Gastrocnemius medialis (tissue), 4 donors: ENCODE results near the gene SLC4A3. TPM values are rescaled to one million over a fixed set of nuclear protein-coding genes. Genes with fewer than 3 reads are reported as not detected.

Experiments used
- ATAC-seq, 2 donors: fragments of 150-250 bp; one replicate each; pipeline ENCODE4 v1.9.1; 2016
- DNase-seq, 2 donors: peaks; one replicate each; pipeline ENCODE4 v3.0.0-alpha.2; 2019
- H3K27ac ChIP-seq, 4 donors: fragments of 200-600 bp; sonication (generic); 1 replicate in 1 of 4; 2 replicates in 3 of 4; pipeline ENCODE4 v1.5.1; 2016 to 2018; ENCODE audit warnings: mild to moderate bottlenecking in 2 of 4, moderate library complexity in 1 of 4
- H3K27me3 ChIP-seq, 3 donors: fragments of 200-600 bp; sonication (generic) in 2 of 3; 1 replicate in 1 of 3; 2 replicates in 2 of 3; pipeline versions ENCODE4 v1.5.1 to v1.6.0; 2016 to 2019; ENCODE audit warnings: mild to moderate bottlenecking in 1 of 3, moderate library complexity in 1 of 3
- H3K36me3 ChIP-seq, 2 donors: fragments of 200-600 bp; sonication (generic) in 1 of 2; one replicate each; pipeline ENCODE4 v1.5.1; 2017 to 2018
- H3K4me1 ChIP-seq, 2 donors: fragments of 200-600 bp; sonication (generic) in 1 of 2; one replicate each; pipeline ENCODE4 v1.5.1; 2016 to 2017; ENCODE audit warnings: mild to moderate bottlenecking in 2 of 2
- H3K4me3 ChIP-seq, 4 donors: fragments of 200-600 bp; sonication (generic) in 3 of 4; 1 replicate in 1 of 4; 2 replicates in 3 of 4; pipeline ENCODE4 v1.5.1; 2016 to 2019; ENCODE audit warnings: mild to moderate bottlenecking in 2 of 4
- H3K9me3 ChIP-seq, 3 donors: fragments of 200-600 bp; sonication (generic) in 2 of 3; 1 replicate in 1 of 3; 2 replicates in 2 of 3; pipeline ENCODE4 v1.5.1; 2016 to 2019
- CTCF ChIP-seq, 5 experiments: fragments of 450-650 bp in 3 of 5; fragments of 200-600 bp in 2 of 5; sonication (generic) in 2 of 5; IDR thresholded peaks in 4 of 5; conservative IDR thresholded peaks in 1 of 5; 1 replicate in 4 of 5; 2 replicates in 1 of 5; pipeline ENCODE4 v1.5.1; 2016 to 2019; ENCODE audit warnings: antibody characterized with exemption in 5 of 5, mild to moderate bottlenecking in 3 of 5, moderate library complexity in 3 of 5
- POLR2A ChIP-seq, 2 donors: fragments of 450-650 bp; IDR thresholded peaks; one replicate each; pipeline ENCODE4 v1.6.1; 2017; ENCODE audit warnings: antibody characterized with exemption in 2 of 2, mild to moderate bottlenecking in 2 of 2, moderate library complexity in 2 of 2
- in situ Hi-C, 4 donors: fragments of 200-750 bp; cut with MboI; loops; one replicate each; pipeline versions ENCODE4 v1.15.0 to v1.8.0; 2017; ENCODE audit warnings: low sequenced_read_pairs in 4 of 4
- intact Hi-C: fragments of 100-400 bp; cut with DNase I; formaldehyde crosslinking; loops from one replicate; pipeline ENCODE4 v1.15.1; 2023; ENCODE audit warnings: low total_unique reads
- total RNA-seq, 4 donors: library from RNA; depleted of rRNA; stranded (reverse); fragments of >200 nt; gene quantifications; one replicate each; pipeline versions ENCODE4 v1.1.0 to v1.2.3, GENCODE V29; 2016

Gene SLC4A3
- total RNA-seq, 4 donors from 2014 or later = 0.25 to 0.35 (median 0.29) TPM; not detected in 1

GRCh38 chr2:219592736-219593135 is 34.7 kb upstream of the SLC4A3 start:
- DNase-seq (no peak), ATAC-seq (no peak)
- intact Hi-C loops (no loop called here), in situ Hi-C loops (no loop called here)
- no peaks in the 10 kb centered on the region for H3K9me3 ChIP-seq
- no peaks in the 10 kb centered on the region for H3K36me3 ChIP-seq
- H3K4me1 ChIP-seq = peaks cover 6 to 8% of the 10 kb centered on the region in 2 donors
- H3K4me3 ChIP-seq = no peak overlapping the region
- TF ChIP-seq CTCF (IDR thresholded peaks at IDR 0.05 in 4 of 5, conservative IDR thresholded peaks at IDR 0.05 in 1 of 5) (no peak), POLR2A (IDR thresholded peaks at IDR 0.05) (no peak)
- H3K27me3 ChIP-seq = no peaks in the 10 kb centered on the region
- H3K27ac ChIP-seq = no peak overlapping the region

GRCh38 chr2:219593154-219593553 is 34.3 kb upstream of the SLC4A3 start:
- no peaks in the 10 kb centered on the region for H3K36me3 ChIP-seq
- no peak overlapping the region for H3K27ac ChIP-seq
- ATAC-seq = no peak
- peaks cover 6 to 9% of the 10 kb centered on the region in 2 donors for H3K4me1 ChIP-seq
- DNase-seq = no peak
- H3K4me3 ChIP-seq = no peak overlapping the region
- in situ Hi-C loops = no loop called here
- no peak for TF ChIP-seq POLR2A (IDR thresholded peaks at IDR 0.05)
- TF ChIP-seq CTCF (IDR thresholded peaks at IDR 0.05 in 4 of 5, conservative IDR thresholded peaks at IDR 0.05 in 1 of 5) = no peak
- H3K27me3 ChIP-seq = no peaks in the 10 kb centered on the region
- intact Hi-C loops = no loop called here
- H3K9me3 ChIP-seq = no peaks in the 10 kb centered on the region

GRCh38 chr2:219595256-219595655 is 32.2 kb upstream of the SLC4A3 start:
- Histone ChIP-seq H3K4me3 (no peak overlapping the region), H3K4me1 (peaks cover 12 to 16% of the 10 kb centered on the region in 2 donors), H3K36me3 (no peaks in the 10 kb centered on the region), H3K27ac (no peak overlapping the region), H3K27me3 (no peaks in the 10 kb centered on the region), H3K9me3 (no peaks in the 10 kb centered on the region)
- DNase-seq = no peak
- TF ChIP-seq POLR2A (IDR thresholded peaks at IDR 0.05) (no peak), CTCF (IDR thresholded peaks at IDR 0.05 in 4 of 5, conservative IDR thresholded peaks at IDR 0.05 in 1 of 5) (no peak)
- intact Hi-C loops (loop anchor here (5.0 kb wide), 3 partner anchors 98 to 348 kb away; partner anchors contain the start of genes DNPEP, GLB1L, GMPPA and STK16), in situ Hi-C loops (no loop called here)
- ATAC-seq = no peak

GRCh38 chr2:219596954-219597551 is 30.4 kb upstream of the SLC4A3 start:
- TF ChIP-seq POLR2A (IDR thresholded peaks at IDR 0.05) (no peak), CTCF (IDR thresholded peaks at IDR 0.05 in 4 of 5, conservative IDR thresholded peaks at IDR 0.05 in 1 of 5) (no peak)
- in situ Hi-C loops = no loop called here
- Histone ChIP-seq H3K4me1 (peaks cover 12 to 16% of the 10 kb centered on the region in 2 donors), H3K27me3 (no peaks in the 10 kb centered on the region), H3K36me3 (peaks cover 0 to 2% of the 10 kb centered on the region in 2 donors), H3K4me3 (peak overlapping the region; percentile 73 to 91 (median 84)), H3K9me3 (no peaks in the 10 kb centered on the region), H3K27ac (peak overlapping the region; percentile 88 to 96 (median 92))
- intact Hi-C loops = loop anchor here (1.0 to 5.0 kb wide), 4 partner anchors 45 to 350 kb away; partner anchors contain the start of genes DNPEP, GLB1L, GMPPA and STK16
- peak in 1 of 2 donors; percentile 5 for ATAC-seq
- DNase-seq = no peak
